GM19372 (cell line): ENCODE results near the gene INMT.
"Not testable (repeated sequence)": the region's sequence is repeated elsewhere in the genome, so short reads cannot be mapped to it uniquely, and the experiment has no call there.

Experiments
- ATAC-seq: cut with Tn5 transposase; IDR thresholded peaks from one replicate; pipeline ENCODE4 v1.9.1; 2021; ENCODE audit warnings: mild to moderate bottlenecking, low read depth, moderate library complexity; ENCODE audit not compliant: unreplicated experiment

Gene INMT

GRCh38 chr7:30751696-30752273 lies at the start of gene INMT:
TSS of gene INMT (plus strand) at chr7:30752135. CDS start at chr7:30752151, 16 bp downstream.
- no peak for ATAC-seq

- no peak for ATAC-seq
Observed at GRCh38 chr7:30702200-30702599, 49.7 kb upstream of the INMT start.

- ATAC-seq, result no peak
Observed at GRCh38 chr7:30703756-30704155, 48.2 kb upstream of the INMT start.

- ATAC-seq, result no peak
Observed at GRCh38 chr7:30705008-30705407, 46.9 kb upstream of the INMT start.

GRCh38 chr7:30705596-30705995 lies 46.3 kb upstream of the INMT start:
- no peak for ATAC-seq

- no peak for ATAC-seq
Observed at GRCh38 chr7:30706316-30706715, 45.6 kb upstream of the INMT start.

- ATAC-seq, result no peak
Observed at GRCh38 chr7:30706908-30707307, 45.0 kb upstream of the INMT start.

- no peak for ATAC-seq
Observed at GRCh38 chr7:30707391-30708357, 44.3 kb upstream of the INMT start.

GRCh38 chr7:30708412-30708811 lies 43.5 kb upstream of the INMT start:
- ATAC-seq, result no peak

- ATAC-seq, result no peak
Observed at GRCh38 chr7:30708983-30709382, 43.0 kb upstream of the INMT start.

GRCh38 chr7:30709549-30709948 lies 42.4 kb upstream of the INMT start:
- ATAC-seq, result no peak

- ATAC-seq, result no peak
Observed at GRCh38 chr7:30710669-30711068, 41.3 kb upstream of the INMT start.

GRCh38 chr7:30713392-30713791 lies 38.5 kb upstream of the INMT start:
- no peak for ATAC-seq

- no peak for ATAC-seq
Observed at GRCh38 chr7:30714129-30714528, 37.8 kb upstream of the INMT start.

GRCh38 chr7:30717181-30717580 lies 34.8 kb upstream of the INMT start:
- ATAC-seq, result no peak

- not testable (repeated sequence) for ATAC-seq
Observed at GRCh38 chr7:30719434-30719833, 32.5 kb upstream of the INMT start.

- no peak for ATAC-seq
Observed at GRCh38 chr7:30721211-30721610, 30.7 kb upstream of the INMT start.

GRCh38 chr7:30722187-30722586 lies 29.7 kb upstream of the INMT start:
- no peak for ATAC-seq

- ATAC-seq, result no peak
Observed at GRCh38 chr7:30722671-30723070, 29.3 kb upstream of the INMT start.

GRCh38 chr7:30723776-30724175 lies 28.2 kb upstream of the INMT start:
- ATAC-seq, result no peak

GRCh38 chr7:30726296-30727006 lies 25.5 kb upstream of the INMT start:
- ATAC-seq, result no peak
